ENCODE data around the gene GRIN2A.

Gene GRIN2A

GRCh38 chr16:10181196-10182162 lies 749 bp downstream of the GRIN2A start:
- peak; percentile 39 for DNase-seq

- DNase-seq = peak; percentile 33
These were observed 1.5 kb downstream of the GRIN2A start for GRCh38 chr16:10180771-10181163.

- no peak for DNase-seq
These were observed 2.0 kb downstream of the GRIN2A start for GRCh38 chr16:10180042-10180770.

- DNase-seq = no peak
These were observed 3.7 kb downstream of the GRIN2A start for GRCh38 chr16:10178526-10178925.

- no peak for DNase-seq
These were observed 4.1 kb downstream of the GRIN2A start for GRCh38 chr16:10178080-10178479.

- DNase-seq = no peak
These were observed 9.2 kb downstream of the GRIN2A start for GRCh38 chr16:10172848-10173655.

GRCh38 chr16:10171221-10171620 lies 11.0 kb downstream of the GRIN2A start:
- DNase-seq = no peak

- no peak for DNase-seq
These were observed 12.3 kb downstream of the GRIN2A start for GRCh38 chr16:10169904-10170410.

GRCh38 chr16:10169031-10169430 lies 13.2 kb downstream of the GRIN2A start:
- DNase-seq = no peak

GRCh38 chr16:10168258-10168657 lies 14.0 kb downstream of the GRIN2A start:
- DNase-seq = no peak

GRCh38 chr16:10165643-10166042 lies 16.6 kb downstream of the GRIN2A start:
- DNase-seq = no peak

- no peak for DNase-seq
These were observed 19.2 kb downstream of the GRIN2A start for GRCh38 chr16:10162981-10163380.

GRCh38 chr16:10156099-10156498 lies 26.1 kb downstream of the GRIN2A start:
- DNase-seq = no peak

- DNase-seq = no peak
These were observed 27.8 kb downstream of the GRIN2A start for GRCh38 chr16:10154389-10154788.

GRCh38 chr16:10153985-10154384 lies 28.2 kb downstream of the GRIN2A start:
- no peak for DNase-seq

GRCh38 chr16:10151718-10152117 lies 30.5 kb downstream of the GRIN2A start:
- no peak for DNase-seq

- no peak for DNase-seq
These were observed 31.3 kb downstream of the GRIN2A start for GRCh38 chr16:10150906-10151305.

- no peak for DNase-seq
These were observed 36.6 kb downstream of the GRIN2A start for GRCh38 chr16:10145542-10146035.

GRCh38 chr16:10141671-10142070 lies 40.6 kb downstream of the GRIN2A start:
- DNase-seq = no peak

GRCh38 chr16:10138881-10139280 lies 43.3 kb downstream of the GRIN2A start:
- no peak for DNase-seq

GRCh38 chr16:10137341-10137740 lies 44.9 kb downstream of the GRIN2A start:
- no peak for DNase-seq

- DNase-seq = no peak
These were observed 45.3 kb downstream of the GRIN2A start for GRCh38 chr16:10136916-10137315.

GRCh38 chr16:10130538-10130937 lies 51.7 kb downstream of the GRIN2A start:
- no peak for DNase-seq

Data from stimulated activated CD4-positive, alpha-beta T cell treated with anti-CD3 and anti-CD28 coated beads, Interleukin-4, amount 100 ng/mL, for 1 hour (primary cell).